K562 (cell line): ENCODE results near the gene RELCH. TPM values are rescaled to one million over a fixed set of nuclear protein-coding genes. Genes with fewer than 3 reads are reported as not detected.
A peak's percentile ranks its signal among the peaks of the same experiment; 100 is the strongest.

Experiments
- BRD4 ChIP-seq: fragments of 200-600 bp; sonication (generic); IDR thresholded peaks from 2 replicates; pipeline ENCODE4 v1.6.1; 2017; ENCODE audit warnings: inconsistent platforms
- CTCF ChIP-seq, 3 experiments: IDR thresholded peaks in 2 of 3; conservative IDR thresholded peaks in 1 of 3; 2 replicates each; pipeline ENCODE4 v1.5.1; 2011 to 2012; ENCODE audit warnings: low read length in 3 of 3, mild to moderate bottlenecking in 3 of 3, control low read depth in 2 of 3, improper control_type of control experiment in 1 of 3, inconsistent platforms in 1 of 3, low read depth in 1 of 3, mixed read lengths in 1 of 3, moderate library complexity in 1 of 3; ENCODE audit not compliant: insufficient read depth in 2 of 3
- ELF4 ChIP-seq: fragments of 450-650 bp; formaldehyde crosslinking; IDR thresholded peaks from 2 replicates; pipeline ENCODE4 v1.4.0; 2022; ENCODE audit warnings: missing genetic modification characterization
- EZH2 ChIP-seq: IDR thresholded peaks from 2 replicates; pipeline ENCODE4 v1.6.1; 2012; ENCODE audit warnings: low read depth, mild to moderate bottlenecking, inconsistent platforms, low read length, borderline replicate concordance
- MED1 ChIP-seq: sonication (generic); formaldehyde crosslinking; IDR thresholded peaks from 2 replicates; pipeline ENCODE4 v1.8.1; 2023; ENCODE audit warnings: missing genetic modification reagents, borderline replicate concordance
- MXI1 ChIP-seq: IDR thresholded peaks from 2 replicates; pipeline ENCODE4 v1.6.1; 2011; ENCODE audit warnings: low read depth, mild to moderate bottlenecking, improper control_type of control experiment, low read length
- NFXL1 ChIP-seq: fragments of 450-650 bp; formaldehyde crosslinking; IDR thresholded peaks from 2 replicates; pipeline ENCODE4 v1.4.0; 2021; ENCODE audit warnings: mild to moderate bottlenecking
- RAD51 ChIP-seq: fragments of 450-650 bp; IDR thresholded peaks from 2 replicates; pipeline ENCODE4 v1.7.1; 2016; ENCODE audit warnings: low read depth, mild to moderate bottlenecking, borderline replicate concordance
- RBFOX2 ChIP-seq: fragments of 200-400 bp; formaldehyde crosslinking; IDR thresholded peaks from 2 replicates; pipeline ENCODE4 v1.6.1; 2017; ENCODE audit warnings: low read depth, mild to moderate bottlenecking, low read length, moderate library complexity
- SIN3B ChIP-seq: fragments of 450-650 bp; IDR thresholded peaks from 2 replicates; pipeline ENCODE4 v1.6.1; 2017; ENCODE audit warnings: low read depth, mild to moderate bottlenecking, moderate library complexity
- SMARCA5 ChIP-seq: fragments of 450-650 bp; IDR thresholded peaks from 2 replicates; pipeline ENCODE4 v1.6.1; 2016
- SNAPC5 ChIP-seq: fragments of 250-450 bp; sonication (Bioruptor Pico); IDR thresholded peaks from 2 replicates; pipeline ENCODE4 v1.8.0; 2021; ENCODE audit warnings: moderate library complexity, mild to moderate bottlenecking, inconsistent platforms
- ZFPM2 ChIP-seq: fragments of 250-450 bp; sonication (Bioruptor Pico); IDR thresholded peaks from 2 replicates; pipeline ENCODE4 v1.5.1; 2022; ENCODE audit warnings: mild to moderate bottlenecking
- ZNF263 ChIP-seq: sonication (generic); formaldehyde crosslinking; IDR thresholded peaks from 2 replicates; pipeline ENCODE4 v1.8.0; 2022; ENCODE audit warnings: mild to moderate bottlenecking, missing genetic modification reagents, borderline replicate concordance
- ZNF507 ChIP-seq: conservative IDR thresholded peaks from 2 replicates; pipeline ENCODE4 v1.6.1; 2017; ENCODE audit warnings: missing genetic modification characterization, missing compliant biosample characterization
- polyA plus RNA-seq, 8 experiments: library from polyadenylated mRNA; depleted of rRNA in 4 of 8; stranded (reverse) in 5 of 8; unstranded in 3 of 8; fragments of >200 nt; fragmentation: Nextera tagmentation in 2 of 8; fragmentation: Illumina TruSeq in 1 of 8; extraction: Ambion mirVana in 2 of 8; extraction: Trizol in 1 of 8; gene quantifications; 2 replicates each; pipeline versions ENCODE4 v1.2.1 to v1.2.3, GENCODE V29; 2011 to 2014; ENCODE audit warnings: inconsistent platforms in 1 of 8, missing spikeins in 1 of 8
- total RNA-seq, 7 experiments: library from RNA; depleted of rRNA in 6 of 7; stranded (reverse); fragments of >200 nt in 6 of 7; fragmentation: Illumina TruSeq in 2 of 7; extraction: Trizol in 2 of 7; gene quantifications; 2 replicates each; pipeline versions ENCODE4 v1.2.1 to v1.2.3, GENCODE V29; 2011 to 2021; ENCODE audit warnings: low replicate concordance in 1 of 7
- TF ChIP-seq, protein P1 (sequence below), 2 experiments: fragments of 450-650 bp; IDR thresholded peaks; 2 replicates each; pipeline ENCODE4 v1.6.1; 2016
- TF ChIP-seq, protein P2 (sequence below): fragments of 250-450 bp; sonication (Bioruptor Pico); IDR thresholded peaks from 2 replicates; pipeline ENCODE4 v1.9.0; 2021; ENCODE audit warnings: mild to moderate bottlenecking, inconsistent platforms
- TF ChIP-seq, protein P3 (sequence below): sonication (generic); formaldehyde crosslinking; IDR thresholded peaks from 2 replicates; pipeline ENCODE4 v1.5.0; 2020; ENCODE audit warnings: missing genetic modification reagents
- TF ChIP-seq, protein P4 (sequence below): fragments of 250-450 bp; sonication (Bioruptor Pico); IDR thresholded peaks from 2 replicates; pipeline ENCODE4 v1.8.0; 2021; ENCODE audit warnings: moderate library complexity, mild to moderate bottlenecking, inconsistent platforms

RELCH gene
- total and polyA plus RNA-seq, 9 of the 15 experiments (the other 6 are each of a cell fraction or from before 2014, with no cell fraction given) = 1.4 to 13.6 (median 7.6) TPM

GRCh38 chr18:62187543-62188510 is 772 bp downstream of the RELCH start (continued):
- TF ChIP-seq, protein P1, sequence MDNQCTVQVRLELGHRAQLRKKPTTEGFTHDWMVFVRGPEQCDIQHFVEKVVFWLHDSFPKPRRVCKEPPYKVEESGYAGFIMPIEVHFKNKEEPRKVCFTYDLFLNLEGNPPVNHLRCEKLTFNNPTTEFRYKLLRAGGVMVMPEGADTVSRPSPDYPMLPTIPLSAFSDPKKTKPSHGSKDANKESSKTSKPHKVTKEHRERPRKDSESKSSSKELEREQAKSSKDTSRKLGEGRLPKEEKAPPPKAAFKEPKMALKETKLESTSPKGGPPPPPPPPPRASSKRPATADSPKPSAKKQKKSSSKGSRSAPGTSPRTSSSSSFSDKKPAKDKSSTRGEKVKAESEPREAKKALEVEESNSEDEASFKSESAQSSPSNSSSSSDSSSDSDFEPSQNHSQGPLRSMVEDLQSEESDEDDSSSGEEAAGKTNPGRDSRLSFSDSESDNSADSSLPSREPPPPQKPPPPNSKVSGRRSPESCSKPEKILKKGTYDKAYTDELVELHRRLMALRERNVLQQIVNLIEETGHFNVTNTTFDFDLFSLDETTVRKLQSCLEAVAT (IDR thresholded peaks at IDR 0.05) = 0 out of 4 replicates have a peak, but pooled peaks of 1 of the 2 experiments have one; percentile 14
- TF ChIP-seq RAD51 (no peak), EZH2 (no peak), ELF4 (CRISPR knock-in tag) (no peak), ZFPM2 (CRISPR knock-in tag) (no peak), MED1 (CRISPR knock-in tag) (no peak), BRD4 (no peak), SIN3B (no peak), ZNF263 (CRISPR knock-in tag) (no peak), RBFOX2 (peak; percentile 47), NFXL1 (CRISPR knock-in tag) (no peak), MXI1 (no peak), SNAPC5 (CRISPR knock-in tag) (no peak), ZNF507 (tag) (no peak), CTCF (IDR thresholded peaks at IDR 0.05 in 2 of 3, conservative IDR thresholded peaks at IDR 0.05 in 1 of 3; ENCODE audit: insufficient read depth in 2 of 3, low read depth in 1 of 3, low read length in 3 of 3) (peak in 2 of 3 experiments; percentile 18; a peak in 1 of 6 replicates), SMARCA5 (no peak)
- TF ChIP-seq, protein P2, sequence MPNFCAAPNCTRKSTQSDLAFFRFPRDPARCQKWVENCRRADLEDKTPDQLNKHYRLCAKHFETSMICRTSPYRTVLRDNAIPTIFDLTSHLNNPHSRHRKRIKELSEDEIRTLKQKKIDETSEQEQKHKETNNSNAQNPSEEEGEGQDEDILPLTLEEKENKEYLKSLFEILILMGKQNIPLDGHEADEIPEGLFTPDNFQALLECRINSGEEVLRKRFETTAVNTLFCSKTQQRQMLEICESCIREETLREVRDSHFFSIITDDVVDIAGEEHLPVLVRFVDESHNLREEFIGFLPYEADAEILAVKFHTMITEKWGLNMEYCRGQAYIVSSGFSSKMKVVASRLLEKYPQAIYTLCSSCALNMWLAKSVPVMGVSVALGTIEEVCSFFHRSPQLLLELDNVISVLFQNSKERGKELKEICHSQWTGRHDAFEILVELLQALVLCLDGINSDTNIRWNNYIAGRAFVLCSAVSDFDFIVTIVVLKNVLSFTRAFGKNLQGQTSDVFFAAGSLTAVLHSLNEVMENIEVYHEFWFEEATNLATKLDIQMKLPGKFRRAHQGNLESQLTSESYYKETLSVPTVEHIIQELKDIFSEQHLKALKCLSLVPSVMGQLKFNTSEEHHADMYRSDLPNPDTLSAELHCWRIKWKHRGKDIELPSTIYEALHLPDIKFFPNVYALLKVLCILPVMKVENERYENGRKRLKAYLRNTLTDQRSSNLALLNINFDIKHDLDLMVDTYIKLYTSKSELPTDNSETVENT (CRISPR knock-in tag) = no peak
- TF ChIP-seq, protein P3, sequence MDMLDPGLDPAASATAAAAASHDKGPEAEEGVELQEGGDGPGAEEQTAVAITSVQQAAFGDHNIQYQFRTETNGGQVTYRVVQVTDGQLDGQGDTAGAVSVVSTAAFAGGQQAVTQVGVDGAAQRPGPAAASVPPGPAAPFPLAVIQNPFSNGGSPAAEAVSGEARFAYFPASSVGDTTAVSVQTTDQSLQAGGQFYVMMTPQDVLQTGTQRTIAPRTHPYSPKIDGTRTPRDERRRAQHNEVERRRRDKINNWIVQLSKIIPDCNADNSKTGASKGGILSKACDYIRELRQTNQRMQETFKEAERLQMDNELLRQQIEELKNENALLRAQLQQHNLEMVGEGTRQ (CRISPR knock-in tag) = no peak
- TF ChIP-seq, protein P4, sequence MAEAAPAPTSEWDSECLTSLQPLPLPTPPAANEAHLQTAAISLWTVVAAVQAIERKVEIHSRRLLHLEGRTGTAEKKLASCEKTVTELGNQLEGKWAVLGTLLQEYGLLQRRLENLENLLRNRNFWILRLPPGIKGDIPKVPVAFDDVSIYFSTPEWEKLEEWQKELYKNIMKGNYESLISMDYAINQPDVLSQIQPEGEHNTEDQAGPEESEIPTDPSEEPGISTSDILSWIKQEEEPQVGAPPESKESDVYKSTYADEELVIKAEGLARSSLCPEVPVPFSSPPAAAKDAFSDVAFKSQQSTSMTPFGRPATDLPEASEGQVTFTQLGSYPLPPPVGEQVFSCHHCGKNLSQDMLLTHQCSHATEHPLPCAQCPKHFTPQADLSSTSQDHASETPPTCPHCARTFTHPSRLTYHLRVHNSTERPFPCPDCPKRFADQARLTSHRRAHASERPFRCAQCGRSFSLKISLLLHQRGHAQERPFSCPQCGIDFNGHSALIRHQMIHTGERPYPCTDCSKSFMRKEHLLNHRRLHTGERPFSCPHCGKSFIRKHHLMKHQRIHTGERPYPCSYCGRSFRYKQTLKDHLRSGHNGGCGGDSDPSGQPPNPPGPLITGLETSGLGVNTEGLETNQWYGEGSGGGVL (CRISPR knock-in tag) = no peak
